ENCODE results near the gene DMAC2L.

DNA sequence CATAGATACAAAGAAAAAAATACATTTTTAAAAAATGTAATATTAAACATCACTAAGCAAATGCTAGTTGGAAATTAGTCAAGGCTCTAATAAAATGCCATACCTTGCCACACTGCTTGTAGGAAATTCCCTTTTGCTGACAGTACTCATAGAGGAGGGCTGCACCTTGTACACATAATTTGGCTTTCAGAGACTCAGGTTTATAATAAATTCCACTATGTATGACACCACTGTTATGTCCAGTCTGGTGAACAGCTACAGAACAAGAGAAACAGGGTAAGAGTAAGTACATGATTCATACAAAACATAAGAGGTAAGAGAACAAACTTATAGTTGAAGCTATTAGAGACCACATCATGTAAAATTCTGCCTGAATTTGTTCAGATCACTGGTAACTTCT lies 10.2 kb upstream of the DMAC2L start:
- no peak for TF ChIP-seq CTCF (IDR thresholded peaks at IDR 0.05; ENCODE audit: low read depth, low read length, poor library complexity, severe bottlenecking)
- TF ChIP-seq EZH2phosphoT487 (IDR thresholded peaks at IDR 0.05; ENCODE audit: borderline replicate concordance, low read length) = no peak
